Measurements from ENCODE around the gene PLPP6.

GRCh38 chr9:4663956-4664355, 1.9 kb downstream of the PLPP6 start:
- TF ChIP-seq, protein P1, sequence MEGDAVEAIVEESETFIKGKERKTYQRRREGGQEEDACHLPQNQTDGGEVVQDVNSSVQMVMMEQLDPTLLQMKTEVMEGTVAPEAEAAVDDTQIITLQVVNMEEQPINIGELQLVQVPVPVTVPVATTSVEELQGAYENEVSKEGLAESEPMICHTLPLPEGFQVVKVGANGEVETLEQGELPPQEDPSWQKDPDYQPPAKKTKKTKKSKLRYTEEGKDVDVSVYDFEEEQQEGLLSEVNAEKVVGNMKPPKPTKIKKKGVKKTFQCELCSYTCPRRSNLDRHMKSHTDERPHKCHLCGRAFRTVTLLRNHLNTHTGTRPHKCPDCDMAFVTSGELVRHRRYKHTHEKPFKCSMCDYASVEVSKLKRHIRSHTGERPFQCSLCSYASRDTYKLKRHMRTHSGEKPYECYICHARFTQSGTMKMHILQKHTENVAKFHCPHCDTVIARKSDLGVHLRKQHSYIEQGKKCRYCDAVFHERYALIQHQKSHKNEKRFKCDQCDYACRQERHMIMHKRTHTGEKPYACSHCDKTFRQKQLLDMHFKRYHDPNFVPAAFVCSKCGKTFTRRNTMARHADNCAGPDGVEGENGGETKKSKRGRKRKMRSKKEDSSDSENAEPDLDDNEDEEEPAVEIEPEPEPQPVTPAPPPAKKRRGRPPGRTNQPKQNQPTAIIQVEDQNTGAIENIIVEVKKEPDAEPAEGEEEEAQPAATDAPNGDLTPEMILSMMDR (IDR thresholded peaks at IDR 0.05; ENCODE audit: poor library complexity, severe bottlenecking) = no peak
- TF ChIP-seq EP300 (conservative IDR thresholded peaks at IDR 0.05; ENCODE audit: poor library complexity, severe bottlenecking) (no peak), EZH2 (IDR thresholded peaks at IDR 0.05; ENCODE audit: borderline replicate concordance, insufficient read depth, low read length, poor library complexity, severe bottlenecking) (no peak), TAF1 (IDR thresholded peaks at IDR 0.05; ENCODE audit: low read depth) (no peak), POLR2AphosphoS5 (IDR thresholded peaks at IDR 0.05) (no peak), RAD21 (conservative IDR thresholded peaks at IDR 0.05) (no peak), SMC3 (conservative IDR thresholded peaks at IDR 0.05; ENCODE audit: poor library complexity) (no peak), MXI1 (conservative IDR thresholded peaks at IDR 0.05; ENCODE audit: poor library complexity, severe bottlenecking) (no peak)
- TF ChIP-seq, protein P2, sequence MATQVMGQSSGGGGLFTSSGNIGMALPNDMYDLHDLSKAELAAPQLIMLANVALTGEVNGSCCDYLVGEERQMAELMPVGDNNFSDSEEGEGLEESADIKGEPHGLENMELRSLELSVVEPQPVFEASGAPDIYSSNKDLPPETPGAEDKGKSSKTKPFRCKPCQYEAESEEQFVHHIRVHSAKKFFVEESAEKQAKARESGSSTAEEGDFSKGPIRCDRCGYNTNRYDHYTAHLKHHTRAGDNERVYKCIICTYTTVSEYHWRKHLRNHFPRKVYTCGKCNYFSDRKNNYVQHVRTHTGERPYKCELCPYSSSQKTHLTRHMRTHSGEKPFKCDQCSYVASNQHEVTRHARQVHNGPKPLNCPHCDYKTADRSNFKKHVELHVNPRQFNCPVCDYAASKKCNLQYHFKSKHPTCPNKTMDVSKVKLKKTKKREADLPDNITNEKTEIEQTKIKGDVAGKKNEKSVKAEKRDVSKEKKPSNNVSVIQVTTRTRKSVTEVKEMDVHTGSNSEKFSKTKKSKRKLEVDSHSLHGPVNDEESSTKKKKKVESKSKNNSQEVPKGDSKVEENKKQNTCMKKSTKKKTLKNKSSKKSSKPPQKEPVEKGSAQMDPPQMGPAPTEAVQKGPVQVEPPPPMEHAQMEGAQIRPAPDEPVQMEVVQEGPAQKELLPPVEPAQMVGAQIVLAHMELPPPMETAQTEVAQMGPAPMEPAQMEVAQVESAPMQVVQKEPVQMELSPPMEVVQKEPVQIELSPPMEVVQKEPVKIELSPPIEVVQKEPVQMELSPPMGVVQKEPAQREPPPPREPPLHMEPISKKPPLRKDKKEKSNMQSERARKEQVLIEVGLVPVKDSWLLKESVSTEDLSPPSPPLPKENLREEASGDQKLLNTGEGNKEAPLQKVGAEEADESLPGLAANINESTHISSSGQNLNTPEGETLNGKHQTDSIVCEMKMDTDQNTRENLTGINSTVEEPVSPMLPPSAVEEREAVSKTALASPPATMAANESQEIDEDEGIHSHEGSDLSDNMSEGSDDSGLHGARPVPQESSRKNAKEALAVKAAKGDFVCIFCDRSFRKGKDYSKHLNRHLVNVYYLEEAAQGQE (IDR thresholded peaks at IDR 0.05; ENCODE audit: borderline replicate concordance) = no peak
